GM21825 (cell line): ENCODE results near the gene SLC38A2.
A peak's percentile ranks its signal among the peaks of the same experiment; 100 is the strongest.

Experiments
- ATAC-seq: cut with Tn5 transposase; IDR thresholded peaks from one replicate; pipeline ENCODE4 v1.9.1; 2021; ENCODE audit warnings: mild to moderate bottlenecking, moderate library complexity; ENCODE audit not compliant: unreplicated experiment

Gene SLC38A2

GRCh38 chr12:46395388-46395787, 22.8 kb upstream of the SLC38A2 start:
- no peak for ATAC-seq

GRCh38 chr12:46391630-46392029, 19.1 kb upstream of the SLC38A2 start:
- ATAC-seq, result no peak

- no peak for ATAC-seq
Observed at GRCh38 chr12:46390881-46391280, 18.3 kb upstream of the SLC38A2 start.

GRCh38 chr12:46390304-46390703, 17.7 kb upstream of the SLC38A2 start:
- ATAC-seq, result no peak

- no peak for ATAC-seq
Observed at GRCh38 chr12:46389031-46389616, 16.6 kb upstream of the SLC38A2 start.

- ATAC-seq, result peak; percentile 53
Observed at GRCh38 chr12:46388427-46389021, 16.0 kb upstream of the SLC38A2 start.

- peak; percentile 20 for ATAC-seq
Observed at GRCh38 chr12:46387670-46388069, 15.1 kb upstream of the SLC38A2 start.

GRCh38 chr12:46386877-46387629, 14.5 kb upstream of the SLC38A2 start:
- ATAC-seq, result peak; percentile 24

- no peak for ATAC-seq
Observed at GRCh38 chr12:46386360-46386867, 13.8 kb upstream of the SLC38A2 start.

- no peak for ATAC-seq
Observed at GRCh38 chr12:46385438-46385837, 12.9 kb upstream of the SLC38A2 start.

- no peak for ATAC-seq
Observed at GRCh38 chr12:46384451-46385309, 12.1 kb upstream of the SLC38A2 start.

GRCh38 chr12:46383654-46384450, 11.3 kb upstream of the SLC38A2 start:
- ATAC-seq, result peak; percentile 23

GRCh38 chr12:46382964-46383653, 10.5 kb upstream of the SLC38A2 start:
- ATAC-seq, result peak; percentile 67

- no peak for ATAC-seq
Observed at GRCh38 chr12:46382408-46382963, 9.9 kb upstream of the SLC38A2 start.

- no peak for ATAC-seq
Observed at GRCh38 chr12:46380881-46381280, 8.3 kb upstream of the SLC38A2 start.

GRCh38 chr12:46380022-46380796, 7.6 kb upstream of the SLC38A2 start:
- no peak for ATAC-seq

- no peak for ATAC-seq
Observed at GRCh38 chr12:46379352-46379751, 6.8 kb upstream of the SLC38A2 start.

GRCh38 chr12:46378530-46378929, 6.0 kb upstream of the SLC38A2 start:
- no peak for ATAC-seq

GRCh38 chr12:46377678-46378077, 5.1 kb upstream of the SLC38A2 start:
- no peak for ATAC-seq
